Measurements from ENCODE around the gene KRTAP10-12. TPM values are rescaled to one million over a fixed set of nuclear protein-coding genes. Genes with fewer than 3 reads are reported as not detected.

The KRTAP10-12 gene
- total RNA-seq, 1 experiment from 2014 or later, result not detected

GRCh38 chr21:44697811-44698734, 1.1 kb downstream of the KRTAP10-12 start:
- DNase-seq (ENCODE audit: low read depth), result peak; percentile 24

DNA sequence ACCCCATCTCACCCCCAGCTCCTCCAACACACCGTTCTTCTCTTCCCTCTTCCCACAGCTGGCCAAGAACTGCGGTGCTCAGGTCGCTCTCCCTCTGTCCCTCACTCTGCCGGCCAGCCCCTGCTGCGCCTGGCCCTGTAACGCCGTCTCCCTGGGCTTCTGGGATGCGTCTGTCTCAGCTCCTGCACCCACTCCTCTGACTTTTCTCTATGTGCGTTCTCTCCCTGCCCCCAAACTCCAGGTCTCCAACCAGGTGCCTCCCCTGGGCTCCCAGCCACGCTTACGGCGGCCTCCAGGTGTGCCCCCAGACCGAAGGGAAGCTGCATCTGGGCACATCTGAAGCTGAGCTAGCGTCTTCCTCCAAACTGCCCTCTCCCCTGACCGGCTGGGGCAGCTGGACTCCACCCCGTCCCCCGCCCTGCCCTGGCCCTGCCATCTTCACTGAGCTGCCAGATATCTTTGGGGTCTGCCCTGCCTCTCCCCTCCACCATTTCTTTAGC, 2.6 kb downstream of the KRTAP10-12 start:
- no peak for DNase-seq (ENCODE audit: low read depth)

DNA sequence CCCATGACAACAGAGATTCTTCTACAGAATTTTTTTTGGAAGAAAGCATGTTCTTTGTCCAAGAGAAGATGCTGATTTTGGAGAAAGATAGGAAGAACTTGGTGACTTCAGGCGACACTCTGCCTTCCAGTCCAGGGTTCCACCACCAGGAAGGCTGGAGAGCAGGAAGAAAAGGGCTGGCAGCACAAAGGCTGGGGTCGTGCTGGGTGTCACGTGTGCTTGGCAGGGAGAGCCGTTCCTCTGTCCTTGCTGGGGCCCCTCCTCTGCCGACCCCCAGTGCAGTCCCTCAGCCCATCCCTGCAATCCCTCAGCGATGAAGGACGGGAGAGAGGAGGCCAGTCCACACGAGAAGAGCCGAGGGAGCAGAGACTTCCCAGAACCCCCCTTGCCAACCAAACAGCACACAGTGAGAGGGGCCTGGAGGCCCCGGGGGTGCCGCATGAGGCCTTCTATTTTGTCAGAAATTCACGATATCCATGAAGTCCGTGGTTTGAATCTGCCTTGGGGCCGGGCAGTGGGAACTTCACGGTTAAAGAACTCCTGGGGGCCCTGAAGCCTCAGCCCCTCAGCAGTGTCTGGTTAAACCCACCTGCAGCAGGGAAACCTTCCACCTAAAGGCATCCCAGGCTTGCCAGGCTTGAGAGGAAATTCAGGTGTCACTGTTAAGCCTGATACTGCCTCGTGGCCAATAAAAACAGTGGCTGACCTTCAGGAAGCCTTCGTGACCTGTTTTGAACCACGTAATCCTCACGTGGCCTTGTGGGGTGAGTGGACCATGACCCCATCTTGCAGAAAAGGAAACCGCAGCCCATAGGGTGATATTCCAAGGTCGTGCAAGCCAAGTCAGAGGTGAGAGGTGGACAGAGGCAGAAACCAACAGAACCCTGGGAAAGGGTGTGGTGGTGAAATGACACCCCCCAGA, 3.4 kb downstream of the KRTAP10-12 start:
- no peak for DNase-seq (ENCODE audit: low read depth)

GRCh38 chr21:44701023-44701400, 4.0 kb downstream of the KRTAP10-12 start:
- no peak for DNase-seq (ENCODE audit: low read depth)

DNA sequence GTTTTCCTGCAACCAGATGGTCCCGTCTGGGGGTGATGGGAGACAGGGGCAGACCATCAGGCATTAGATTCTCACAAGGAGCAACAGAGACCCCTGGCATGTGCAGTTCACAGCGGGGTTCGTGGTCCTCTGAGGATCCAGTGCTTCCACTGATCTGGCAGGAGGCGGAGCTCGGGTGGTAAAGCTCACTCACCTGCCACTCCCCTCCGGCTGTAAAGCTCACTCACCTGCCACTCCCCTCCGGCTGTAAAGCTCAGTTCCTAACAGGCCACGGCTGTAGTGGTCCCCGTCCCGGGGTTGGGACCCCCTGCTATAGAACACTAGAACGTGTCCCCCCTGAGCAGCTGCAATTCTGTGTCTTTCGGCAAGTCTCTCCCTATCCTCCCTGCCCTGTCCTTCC, 4.6 kb downstream of the KRTAP10-12 start:
- DNase-seq (ENCODE audit: low read depth), result no peak

DNA sequence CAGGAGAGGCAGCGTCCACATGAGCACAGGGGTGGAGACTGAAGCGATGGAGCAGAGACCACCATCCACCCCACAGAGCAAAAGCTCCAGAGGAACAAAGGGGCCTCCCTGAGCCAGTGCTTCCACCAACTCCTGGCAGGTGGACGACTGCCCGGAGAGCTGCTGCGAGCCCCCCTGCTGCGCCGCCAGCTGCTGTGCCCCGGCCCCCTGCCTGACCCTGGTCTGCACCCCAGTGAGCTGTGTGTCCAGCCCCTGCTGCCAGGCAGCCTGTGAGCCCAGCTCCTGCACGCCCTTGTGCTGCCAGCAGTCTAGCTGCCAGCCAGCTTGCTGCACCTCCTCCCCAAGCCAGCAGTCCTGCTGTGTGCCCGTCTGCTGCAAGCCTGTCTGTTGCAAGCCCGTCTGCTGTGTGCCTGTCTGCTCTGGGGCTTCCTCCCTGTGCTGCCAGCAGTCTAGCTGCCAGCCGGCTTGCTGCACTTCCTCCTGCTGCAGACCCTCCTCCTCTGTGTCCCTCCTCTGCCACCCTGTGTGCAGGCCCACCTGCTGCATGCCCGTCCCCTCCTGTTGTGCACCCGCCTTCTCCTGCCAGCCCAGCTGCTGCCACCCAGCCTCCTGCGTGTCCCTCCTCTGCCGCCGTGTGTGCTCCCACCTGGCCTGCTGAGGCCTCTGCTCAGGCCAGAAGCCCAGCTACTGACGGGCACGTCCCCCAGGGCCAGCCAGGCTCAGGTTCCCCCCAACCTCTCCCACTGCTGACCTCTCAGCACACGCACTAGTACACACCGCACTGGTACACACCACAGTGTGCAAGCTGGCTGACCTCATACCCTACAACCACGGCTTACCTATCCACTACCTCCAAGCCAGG, 5.4 kb downstream of the KRTAP10-12 start:
- no peak for DNase-seq (ENCODE audit: low read depth)

- no peak for DNase-seq (ENCODE audit: low read depth)
These were observed 6.2 kb downstream of the KRTAP10-12 start for GRCh38 chr21:44702973-44703730.

DNA sequence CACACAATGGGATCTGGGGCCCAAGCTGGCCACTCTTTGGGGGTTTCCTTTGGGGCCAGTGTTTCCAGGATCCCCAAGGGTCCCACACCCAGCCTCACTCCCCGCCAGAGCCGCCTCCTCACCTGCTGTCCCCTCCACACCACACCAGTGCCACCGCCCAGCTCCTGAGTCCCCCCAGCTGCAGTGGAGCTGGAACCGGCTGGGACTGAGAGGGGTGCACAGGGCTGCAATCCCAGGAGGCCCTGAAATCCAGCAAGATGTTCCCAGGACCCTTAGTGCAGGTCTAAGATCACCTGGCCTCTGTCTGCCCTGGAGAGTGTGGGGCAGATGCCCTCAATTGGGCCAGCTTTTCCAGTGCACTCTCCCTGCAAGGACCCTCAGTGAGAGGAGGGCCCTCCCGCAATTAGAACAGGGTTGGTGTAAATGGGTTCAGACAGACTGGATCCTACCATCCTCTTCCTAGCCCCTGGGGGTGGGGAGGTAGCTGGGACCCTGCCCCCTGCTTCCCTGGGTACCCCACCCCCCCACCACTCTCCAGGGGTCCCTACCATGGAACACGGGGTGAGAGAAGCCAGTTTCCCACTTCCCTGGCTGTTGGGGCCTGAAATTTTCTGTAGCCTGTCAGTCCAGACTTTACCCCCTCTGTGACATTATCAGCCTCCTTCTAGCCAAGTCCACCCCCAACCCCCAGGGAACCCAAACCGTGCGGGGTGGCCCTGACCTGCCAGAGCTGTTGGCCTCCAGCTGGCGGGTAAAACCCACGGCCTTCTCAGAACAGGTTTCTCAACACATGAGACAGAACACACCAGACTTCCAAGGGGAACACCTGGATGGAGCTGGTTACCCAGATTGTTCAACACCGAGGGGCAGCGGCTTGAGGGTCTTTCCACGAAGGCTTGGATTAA, 7.0 kb downstream of the KRTAP10-12 start:
- no peak for DNase-seq (ENCODE audit: low read depth)

DNA sequence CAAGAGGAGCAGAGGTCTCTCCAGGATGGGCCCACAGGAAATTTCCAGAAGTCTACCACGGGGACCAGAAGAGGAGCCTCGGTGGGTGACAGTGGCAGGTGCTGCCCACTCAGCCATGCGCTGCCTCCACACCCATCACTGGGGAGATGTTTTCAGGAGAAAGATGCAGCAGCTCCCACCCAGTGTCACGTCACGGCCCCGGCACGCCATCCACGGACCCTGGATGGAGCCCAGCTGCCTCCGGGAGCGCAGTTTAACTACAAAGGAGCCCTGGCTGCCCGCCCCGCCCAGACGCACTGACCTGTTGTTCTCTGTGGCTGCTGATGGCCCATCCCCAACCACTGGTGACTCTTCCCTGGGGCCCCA, 7.6 kb downstream of the KRTAP10-12 start:
- no peak for DNase-seq (ENCODE audit: low read depth)

GRCh38 chr21:44706026-44706705, 9.2 kb downstream of the KRTAP10-12 start:
- no peak for DNase-seq (ENCODE audit: low read depth)

GRCh38 chr21:44706706-44707581, 10.0 kb downstream of the KRTAP10-12 start:
- no peak for DNase-seq (ENCODE audit: low read depth)

GRCh38 chr21:44708213-44708865, 11.4 kb downstream of the KRTAP10-12 start:
- DNase-seq (ENCODE audit: low read depth), result no peak

DNA sequence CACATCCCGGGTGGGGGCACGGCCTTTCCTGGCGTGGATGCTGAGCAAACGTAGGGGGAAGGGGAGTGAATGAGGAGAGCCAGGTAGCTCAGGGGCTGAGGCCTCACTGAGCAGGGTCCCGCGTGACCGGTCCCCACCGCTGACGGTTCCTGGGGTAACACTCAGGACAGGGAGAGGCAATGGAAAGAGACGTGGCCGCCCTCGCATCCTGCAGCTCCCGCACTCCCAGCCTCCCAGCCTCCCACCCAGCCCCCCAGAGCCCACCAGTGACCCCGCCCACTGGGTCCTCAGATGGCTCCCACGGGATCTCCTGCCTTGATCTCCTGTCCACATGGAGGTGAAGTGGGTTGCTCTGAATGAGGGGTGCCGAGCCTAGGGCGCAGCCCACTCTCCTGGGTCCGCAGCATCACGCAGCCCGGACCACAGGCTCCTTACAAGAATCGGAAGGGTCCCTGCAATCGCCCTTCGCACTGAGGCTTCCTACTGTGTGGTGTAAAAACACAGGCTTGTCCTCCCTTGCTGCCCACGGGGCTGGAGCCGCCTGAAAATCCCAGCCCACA, 12.0 kb downstream of the KRTAP10-12 start:
- no peak for DNase-seq (ENCODE audit: low read depth)

- no peak for DNase-seq (ENCODE audit: low read depth)
These were observed 12.7 kb downstream of the KRTAP10-12 start for GRCh38 chr21:44709426-44710293.

DNA sequence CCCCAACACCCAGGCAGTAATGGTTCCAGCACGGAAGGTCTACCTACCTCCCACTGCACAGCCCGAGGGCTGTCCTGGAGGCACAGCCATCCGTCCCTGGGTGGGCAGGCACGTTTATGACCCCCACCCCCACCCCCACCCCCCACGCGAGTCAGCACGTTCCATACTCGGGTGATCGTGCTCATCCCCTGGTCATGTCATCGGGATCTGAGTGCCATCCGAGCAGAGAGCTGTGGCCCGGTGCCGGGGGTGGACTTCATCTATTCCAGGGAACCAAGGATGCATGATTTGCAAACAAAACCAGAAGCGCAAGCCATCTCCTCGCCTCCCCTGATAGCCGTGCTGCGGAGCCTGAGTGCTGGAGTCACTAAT, 13.3 kb downstream of the KRTAP10-12 start:
- DNase-seq (ENCODE audit: low read depth), result no peak

GRCh38 chr21:44710756-44711326, 13.9 kb downstream of the KRTAP10-12 start:
- no peak for DNase-seq (ENCODE audit: low read depth)

All from LHCN-M2 (cell line).